Right renal pelvis (tissue), 4 donors: ENCODE measurements around the gene TWIST2. TPM values are rescaled to one million over a fixed set of nuclear protein-coding genes. Genes with fewer than 3 reads are reported as not detected.

Experiments
- DNase-seq, 4 donors: peaks; one replicate each; pipeline ENCODE4 v3.0.0-alpha.2; 2013; ENCODE audit warnings: low read depth in 4 of 4, low spot score in 3 of 4, missing footprints in 1 of 4
- polyA plus RNA-seq, 4 donors: library from polyadenylated mRNA; unstranded; fragments of 120-200 nt; gene quantifications; one replicate each; pipeline ENCODE4 v1.2.1, GENCODE V29; 2013; ENCODE audit not compliant: insufficient read length in 4 of 4

Gene TWIST2
- polyA plus RNA-seq, 4 donors: 4.2 to 8.5 (median 4.7) TPM

DNA sequence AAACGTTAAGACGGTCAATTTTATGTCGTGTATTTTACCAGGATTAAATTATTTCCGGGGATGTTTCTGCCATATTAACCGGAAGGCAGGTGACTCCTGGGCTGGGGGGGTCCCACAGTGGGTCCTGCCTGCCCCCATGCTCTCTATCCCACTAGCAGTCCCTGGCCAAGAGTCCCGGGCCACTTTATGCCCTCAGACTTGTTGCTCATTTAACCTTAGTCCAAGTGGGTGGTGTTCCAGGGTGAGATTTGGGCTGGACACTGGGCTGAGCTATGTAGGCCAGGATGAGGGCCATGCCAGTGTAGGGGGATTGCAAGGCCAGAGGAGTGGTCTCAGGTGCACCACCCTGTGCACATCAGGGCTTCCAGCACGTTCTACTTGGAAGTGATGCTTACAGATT is 24.1 kb downstream of the TWIST2 start:
- DNase-seq: no peak

DNA sequence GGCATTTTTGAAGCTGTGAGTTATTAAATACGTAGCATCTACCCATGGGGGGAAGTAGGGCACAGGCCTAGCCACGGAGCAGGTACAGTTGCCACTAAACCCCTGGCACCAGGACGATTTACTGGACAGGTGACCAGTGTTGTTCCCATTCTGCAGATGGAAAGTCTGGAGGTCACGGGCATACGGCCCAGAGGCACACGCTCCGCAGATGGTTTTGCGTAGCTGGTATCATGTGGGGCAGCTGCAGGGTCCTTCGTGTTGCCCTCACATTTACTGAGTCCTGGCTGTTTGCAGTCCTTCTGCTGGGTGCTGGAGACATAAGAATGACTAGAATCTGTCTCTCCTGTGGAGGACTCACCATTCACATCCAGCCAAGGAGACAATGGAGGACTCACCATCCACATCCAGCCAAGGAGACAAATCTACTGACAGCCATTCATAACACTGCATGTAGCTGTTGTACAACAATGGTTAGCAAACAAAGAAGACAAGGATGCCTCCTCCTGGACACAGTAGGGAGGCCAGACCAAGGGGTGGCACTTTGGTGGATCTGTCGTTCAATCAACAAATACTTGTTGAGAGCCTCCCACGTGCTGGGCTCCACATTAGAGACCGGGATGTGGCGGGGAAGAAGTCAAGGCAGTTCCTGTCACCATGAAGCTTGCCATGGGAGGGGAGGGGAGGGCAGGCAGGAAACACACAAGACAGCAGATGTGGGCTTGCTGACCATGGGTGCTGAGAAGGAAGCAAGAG is 24.9 kb downstream of the TWIST2 start:
- DNase-seq: no peak

GRCh38 chr2:238873381-238873801 is 25.5 kb downstream of the TWIST2 start:
- no peak for DNase-seq

- no peak for DNase-seq
Observed at GRCh38 chr2:238873841-238874240, 26.0 kb downstream of the TWIST2 start.

GRCh38 chr2:238874330-238875050 is 26.6 kb downstream of the TWIST2 start:
- no peak for DNase-seq

DNA sequence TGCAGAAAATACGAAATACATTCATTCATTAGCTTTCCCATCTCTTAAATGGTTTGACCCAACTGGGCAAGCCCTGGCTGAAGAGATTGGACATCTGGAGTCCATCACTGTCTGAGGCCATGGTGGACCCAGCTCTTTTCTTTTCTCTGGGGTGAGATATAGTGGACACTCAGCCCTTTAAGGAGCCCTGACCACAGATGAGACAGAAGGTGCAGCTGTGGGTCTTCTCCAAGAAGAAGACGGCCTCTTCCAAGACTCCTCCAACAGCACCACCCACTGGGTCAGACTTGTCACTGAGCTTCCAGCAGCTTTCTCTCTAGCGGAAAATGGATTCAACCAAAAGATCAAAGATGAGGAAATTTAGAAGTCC is 27.2 kb downstream of the TWIST2 start:
- no peak for DNase-seq

- no peak for DNase-seq
Observed at GRCh38 chr2:238875471-238876231, 27.8 kb downstream of the TWIST2 start.

DNA sequence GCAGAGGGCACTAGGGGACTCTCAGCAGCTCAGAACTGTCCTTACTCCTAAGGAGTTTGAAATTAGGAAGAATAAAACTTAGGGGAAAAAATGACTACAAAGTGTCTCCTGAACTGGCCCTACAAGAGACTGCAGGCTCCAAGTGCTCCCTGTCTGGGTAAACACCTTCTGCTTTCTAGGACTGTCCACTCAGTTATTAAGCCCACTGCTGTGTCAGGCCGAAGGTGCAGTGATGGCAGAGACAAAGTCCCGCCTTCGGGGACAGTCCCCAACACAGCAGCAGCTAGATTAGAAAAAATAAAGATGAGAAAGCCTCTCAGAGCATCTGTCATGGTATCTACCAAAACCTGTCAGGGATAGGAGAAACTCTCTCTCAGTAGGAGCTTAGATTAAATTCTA is 28.3 kb downstream of the TWIST2 start:
- DNase-seq: no peak

DNA sequence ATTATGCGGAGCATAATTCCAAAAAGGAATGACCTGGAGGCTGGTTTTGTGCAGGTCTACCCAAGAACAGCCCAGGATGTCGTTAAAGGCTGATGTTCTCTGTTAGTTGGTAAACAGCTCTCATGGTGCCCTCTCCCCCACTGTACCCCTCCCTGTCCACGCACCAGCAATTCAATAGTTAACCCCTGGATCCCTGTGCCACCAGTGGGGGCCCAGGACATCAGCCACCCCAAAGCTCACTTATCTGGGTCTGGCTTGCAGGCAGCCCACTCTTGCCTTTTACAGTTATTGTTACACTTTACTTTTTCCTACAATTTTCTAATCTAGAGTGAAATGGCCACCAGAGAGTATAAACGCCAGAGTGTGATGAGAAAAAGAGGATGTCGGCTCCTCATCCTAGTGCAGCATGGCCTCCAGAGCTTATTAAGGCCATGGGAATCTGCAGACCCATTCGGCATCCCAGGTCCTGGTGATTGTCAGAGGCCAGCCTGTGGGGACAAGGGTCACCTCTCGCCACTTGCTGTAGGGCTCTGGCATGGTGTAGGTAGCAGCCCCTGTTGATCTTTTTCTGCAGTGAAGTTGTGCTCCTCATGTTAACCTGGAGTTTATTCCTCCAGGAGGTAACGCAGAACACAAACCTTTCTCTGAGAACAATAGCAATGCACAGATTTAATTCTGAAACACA is 30.3 kb downstream of the TWIST2 start:
- no peak for DNase-seq

DNA sequence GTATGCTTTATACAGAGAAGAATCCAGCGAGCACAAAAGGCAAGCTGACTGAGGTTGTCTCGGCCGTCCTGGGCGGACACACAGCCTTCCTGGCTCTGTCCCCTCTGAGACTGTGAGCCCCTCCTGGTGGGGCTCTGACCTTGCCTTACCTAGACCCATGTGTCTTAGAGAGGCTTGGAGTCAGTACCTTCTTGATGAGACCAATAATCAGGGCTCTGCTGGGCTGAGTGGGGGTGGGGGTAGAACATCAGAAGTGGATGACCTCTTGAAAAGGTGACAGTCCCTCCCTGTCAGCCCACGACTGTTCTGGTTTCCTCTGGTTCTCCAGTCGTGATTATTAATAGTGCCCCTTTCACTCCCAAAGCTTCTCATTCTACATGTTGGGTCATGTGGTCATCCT is 31.2 kb downstream of the TWIST2 start:
- DNase-seq: no peak

DNA sequence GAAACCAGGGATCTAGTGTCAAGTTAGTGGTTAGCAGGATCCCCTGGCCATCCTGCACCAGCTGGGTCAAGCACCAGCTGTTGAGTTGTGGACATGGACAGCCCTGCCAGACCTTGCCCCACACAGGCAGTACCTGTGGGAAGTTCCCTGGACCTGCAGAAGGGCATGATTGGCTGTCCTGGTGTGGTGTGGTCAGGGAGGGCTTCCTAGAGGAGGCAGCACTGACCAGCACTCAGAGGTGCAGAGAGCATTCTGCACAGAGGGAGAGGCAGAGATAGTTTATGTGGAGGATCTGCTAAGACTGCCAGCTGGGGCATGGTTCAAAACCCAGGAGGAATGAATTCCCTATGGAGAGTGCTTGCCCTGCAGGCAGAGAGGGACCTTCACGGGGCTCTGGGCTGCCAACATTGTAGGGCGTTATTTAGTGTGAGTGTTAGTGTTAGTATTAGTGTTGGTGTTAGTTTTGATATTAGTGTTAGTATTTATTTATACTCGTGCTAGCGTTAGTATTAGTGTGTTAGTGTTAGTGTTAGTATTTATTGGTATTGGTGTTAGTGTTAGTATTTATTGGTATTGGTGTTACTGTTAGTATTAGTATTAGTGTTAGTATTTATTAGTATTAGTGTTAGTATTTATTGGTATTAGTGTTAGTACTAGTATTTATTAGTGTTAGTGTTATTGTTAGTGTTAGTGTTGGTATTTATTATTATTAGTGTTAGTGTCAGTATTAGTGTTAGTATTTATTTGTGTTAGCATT is 31.9 kb downstream of the TWIST2 start:
- no peak for DNase-seq

GRCh38 chr2:238881353-238882081 is 33.6 kb downstream of the TWIST2 start:
- no peak for DNase-seq

GRCh38 chr2:238882082-238882755 is 34.3 kb downstream of the TWIST2 start:
- no peak for DNase-seq

GRCh38 chr2:238883421-238883901 is 35.6 kb downstream of the TWIST2 start:
- no peak for DNase-seq

DNA sequence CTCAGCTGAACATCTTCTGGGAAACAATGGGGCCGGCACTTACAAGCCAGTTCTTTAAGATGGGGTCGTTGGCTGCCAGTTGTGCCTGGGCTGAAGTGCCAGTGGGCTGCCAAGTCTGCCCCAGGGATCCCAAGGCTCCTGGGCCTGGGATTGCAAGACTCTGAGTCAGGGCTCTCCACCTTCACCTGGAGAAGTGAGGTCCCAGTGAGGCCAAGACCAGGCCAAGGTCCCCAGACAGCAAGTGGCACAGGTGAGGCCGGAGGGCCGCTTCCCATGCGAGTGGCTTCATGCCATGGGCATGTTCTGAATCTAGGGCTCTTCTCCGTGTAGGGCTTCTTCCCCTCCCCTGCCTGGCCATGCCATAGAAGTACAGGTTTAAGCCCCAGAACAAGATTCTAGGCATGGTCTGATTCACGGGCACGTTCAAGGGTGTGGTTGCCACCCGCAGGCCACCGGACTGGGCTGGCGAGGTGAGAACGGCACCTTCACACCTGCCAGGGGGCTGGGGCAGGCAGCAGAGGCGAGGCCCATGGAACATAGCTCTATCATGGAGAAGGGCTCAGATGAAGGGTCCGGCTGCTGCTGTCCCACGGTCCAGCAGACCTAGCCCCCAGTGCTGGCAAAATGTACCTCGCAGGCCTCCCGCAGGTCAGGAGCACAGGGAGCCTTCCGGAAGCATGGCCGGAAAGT is 36.4 kb downstream of the TWIST2 start:
- no peak for DNase-seq

- DNase-seq: no peak
Observed at GRCh38 chr2:238884812-238885408, 37.0 kb downstream of the TWIST2 start.

GRCh38 chr2:238886453-238887094 is 38.7 kb downstream of the TWIST2 start:
- DNase-seq: no peak
